Astrocyte (in vitro differentiated cells and primary cell): ENCODE measurements around the gene ADGRB2. TPM values are rescaled to one million over a fixed set of nuclear protein-coding genes. Genes with fewer than 3 reads are reported as not detected.

ENCODE experiments used
- DNase-seq: peaks from one replicate; pipeline ENCODE4 v3.0.0-alpha.2; 2010; ENCODE audit warnings: low read depth
- FAIRE-seq: peaks from 2 replicates; lab custom pipeline; 2011; peaks lifted over from hg19 to GRCh38; lab: Jason Lieb, UNC
- H2AFZ ChIP-seq: 2 replicates; pipeline ENCODE4 v1.6.0; 2012; ENCODE audit warnings: low read depth, low read length, inconsistent platforms
- H3K27ac ChIP-seq: 2 replicates; pipeline ENCODE4 v1.5.1; 2011; ENCODE audit warnings: low read depth, low read length, inconsistent platforms
- H3K27me3 ChIP-seq: 2 replicates; pipeline ENCODE4 v1.6.0; 2011; ENCODE audit warnings: low read length, inconsistent platforms; ENCODE audit not compliant: insufficient read depth
- H3K36me3 ChIP-seq: 2 replicates; pipeline ENCODE4 v1.5.1; 2011; ENCODE audit warnings: low read length, inconsistent platforms; ENCODE audit not compliant: insufficient read depth
- H3K4me1 ChIP-seq: 2 replicates; pipeline ENCODE4 v1.5.1; 2011; ENCODE audit warnings: low read length, inconsistent platforms; ENCODE audit not compliant: insufficient read depth
- H3K4me2 ChIP-seq: 2 replicates; pipeline ENCODE4 v1.6.0; 2012; ENCODE audit warnings: low read length, inconsistent platforms
- H3K4me3 ChIP-seq: 2 replicates; pipeline ENCODE4 v1.5.1; 2011; ENCODE audit warnings: low read depth, mild to moderate bottlenecking, low read length, inconsistent platforms; ENCODE audit not compliant: insufficient read depth
- H3K79me2 ChIP-seq: 2 replicates; pipeline ENCODE4 v1.6.0; 2012; ENCODE audit warnings: mild to moderate bottlenecking, low read length, inconsistent platforms; ENCODE audit not compliant: insufficient read depth
- H3K9ac ChIP-seq: 2 replicates; pipeline ENCODE4 v1.6.0; 2012; ENCODE audit warnings: mild to moderate bottlenecking, low read length, inconsistent platforms
- H3K9me3 ChIP-seq: 2 replicates; pipeline ENCODE4 v1.5.1; 2012; ENCODE audit warnings: low read depth, mild to moderate bottlenecking, low read length, inconsistent platforms; ENCODE audit not compliant: insufficient read depth
- H4K20me1 ChIP-seq: 2 replicates; pipeline ENCODE4 v1.6.0; 2012; ENCODE audit warnings: low read length, inconsistent platforms; ENCODE audit not compliant: insufficient read depth
- H3K27ac Mint-ChIP-seq: one replicate; pipeline ENCODE4 v1.8.0; 2021; ENCODE audit warnings: mild to moderate bottlenecking, mixed read lengths; ENCODE audit not compliant: unreplicated experiment
- H3K27me3 Mint-ChIP-seq: one replicate; pipeline ENCODE4 v1.8.0; 2021; ENCODE audit warnings: low read depth, mixed read lengths; ENCODE audit not compliant: unreplicated experiment
- H3K36me3 Mint-ChIP-seq: one replicate; pipeline ENCODE4 v1.8.0; 2021; ENCODE audit warnings: low read depth, mixed read lengths; ENCODE audit not compliant: unreplicated experiment
- H3K4me1 Mint-ChIP-seq: one replicate; pipeline ENCODE4 v1.8.0; 2021; ENCODE audit warnings: low read depth, mixed read lengths; ENCODE audit not compliant: unreplicated experiment
- H3K4me3 Mint-ChIP-seq: one replicate; pipeline ENCODE4 v1.8.0; 2021; ENCODE audit warnings: mild to moderate bottlenecking, moderate library complexity, mixed read lengths; ENCODE audit not compliant: unreplicated experiment
- H3K9me3 Mint-ChIP-seq: one replicate; pipeline ENCODE4 v1.8.0; 2021; ENCODE audit warnings: mild to moderate bottlenecking, mixed read lengths; ENCODE audit not compliant: unreplicated experiment
- CTCF ChIP-seq: IDR thresholded peaks from 2 replicates; pipeline ENCODE4 v1.5.1; 2011; ENCODE audit warnings: low read depth, mild to moderate bottlenecking, inconsistent platforms, low read length, moderate library complexity; ENCODE audit not compliant: insufficient read depth
- EZH2 ChIP-seq: IDR thresholded peaks from 2 replicates; pipeline ENCODE4 v1.6.1; 2012; ENCODE audit warnings: mild to moderate bottlenecking, low read length, inconsistent platforms; ENCODE audit not compliant: insufficient read depth
- total RNA-seq: library from RNA; stranded (reverse); gene quantifications from 2 replicates; pipeline ENCODE4 v1.2.1, GENCODE V29; 2021

ADGRB2 gene
- total RNA-seq, 1 donor from 2014 or later: 25.8 TPM

DNA sequence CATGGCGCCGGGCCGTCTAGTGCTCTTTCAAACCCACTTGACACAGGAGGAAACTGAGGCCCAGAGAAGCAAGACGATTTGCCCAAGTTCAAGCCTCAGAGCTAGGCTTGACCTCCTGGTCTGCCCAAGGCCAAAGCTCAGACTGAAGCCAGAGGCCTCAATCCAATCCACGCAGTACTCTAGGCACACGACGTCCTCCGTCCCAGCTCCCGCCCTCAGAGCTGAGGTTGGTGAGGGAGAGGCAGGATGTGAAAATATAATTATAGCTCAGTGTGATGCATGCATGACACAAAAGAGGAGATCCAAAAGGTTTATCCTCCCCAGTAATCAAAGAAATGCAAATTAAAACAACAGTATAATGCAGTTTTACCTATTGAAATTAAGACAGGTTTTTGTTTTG, 15.5 kb upstream of the ADGRB2 start:
- H3K27ac Mint-ChIP-seq: no peak overlapping the region
- peaks cover 39% of the 10 kb centered on the region for H3K27me3 Mint-ChIP-seq
- Histone ChIP-seq H3K27ac (no peak overlapping the region), H3K4me3 (no peak overlapping the region), H2AFZ (no peak overlapping the region), H3K36me3 (no peaks in the 10 kb centered on the region), H3K4me2 (no peak overlapping the region), H3K79me2 (no peaks in the 10 kb centered on the region), H3K4me1 (peaks cover 16% of the 10 kb centered on the region), H4K20me1 (no peaks in the 10 kb centered on the region), H3K27me3 (peaks cover 2% of the 10 kb centered on the region), H3K9ac (no peak overlapping the region), H3K9me3 (no peaks in the 10 kb centered on the region)
- no peak for FAIRE-seq
- H3K9me3 Mint-ChIP-seq: no peaks in the 10 kb centered on the region
- H3K4me3 Mint-ChIP-seq: no peak overlapping the region
- TF ChIP-seq EZH2 (no peak), CTCF (no peak)
- H3K36me3 Mint-ChIP-seq: no peaks in the 10 kb centered on the region
- DNase-seq: no peak
- peaks cover 14% of the 10 kb centered on the region for H3K4me1 Mint-ChIP-seq

DNA sequence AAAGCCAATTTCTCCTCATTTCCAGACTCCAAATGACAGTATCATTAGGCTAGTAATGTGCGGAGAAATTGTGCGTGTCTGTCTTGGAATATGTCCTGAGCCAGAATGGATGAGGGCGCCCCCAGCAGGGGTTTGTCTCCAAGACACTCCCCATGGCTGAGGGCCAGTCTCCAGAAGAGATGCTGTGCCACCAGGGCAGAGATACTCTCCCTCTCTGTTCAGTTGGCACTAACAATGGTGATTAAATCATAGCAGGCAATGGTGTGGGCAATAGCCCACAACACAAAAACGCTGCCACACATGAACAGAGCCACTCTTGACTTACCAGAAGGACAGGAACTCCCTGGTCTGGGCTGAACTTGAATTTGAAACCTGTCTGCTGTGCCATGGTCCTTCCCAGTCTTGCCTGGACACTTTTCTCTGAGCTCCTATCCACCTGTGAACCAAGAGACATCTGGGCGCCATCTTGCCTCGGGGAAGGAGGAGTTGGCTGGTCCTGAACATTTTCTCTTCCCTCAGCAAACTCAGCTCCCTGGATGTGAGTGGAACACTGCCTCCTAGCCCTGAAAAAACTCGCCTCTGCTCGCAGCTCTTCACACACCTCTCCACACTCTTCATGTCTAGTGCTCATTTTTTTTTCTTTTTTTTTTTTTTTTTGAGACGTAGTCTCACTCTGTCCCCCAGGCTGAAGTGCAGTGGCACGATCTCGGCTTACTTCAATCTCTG, 14.8 kb upstream of the ADGRB2 start:
- H3K4me3 Mint-ChIP-seq: no peak overlapping the region
- TF ChIP-seq CTCF (no peak), EZH2 (no peak)
- no peak for DNase-seq
- no peak overlapping the region for H2AFZ ChIP-seq
- peaks cover 16% of the 10 kb centered on the region for H3K4me1 ChIP-seq
- H3K27ac Mint-ChIP-seq: no peak overlapping the region
- no peaks in the 10 kb centered on the region for H3K36me3 ChIP-seq
- no peak overlapping the region for H3K27ac ChIP-seq
- no peak overlapping the region for H3K4me3 ChIP-seq
- H3K27me3 ChIP-seq: peaks cover 8% of the 10 kb centered on the region
- H3K79me2 ChIP-seq: no peaks in the 10 kb centered on the region
- peaks cover 14% of the 10 kb centered on the region for H3K4me1 Mint-ChIP-seq
- H3K9me3 ChIP-seq: no peaks in the 10 kb centered on the region
- H3K36me3 Mint-ChIP-seq: peaks cover 1% of the 10 kb centered on the region
- H3K9me3 Mint-ChIP-seq: peaks cover 3% of the 10 kb centered on the region
- H3K9ac ChIP-seq: no peak overlapping the region
- H4K20me1 ChIP-seq: no peaks in the 10 kb centered on the region
- no peak for FAIRE-seq
- H3K4me2 ChIP-seq: no peak overlapping the region
- H3K27me3 Mint-ChIP-seq: peaks cover 46% of the 10 kb centered on the region

DNA sequence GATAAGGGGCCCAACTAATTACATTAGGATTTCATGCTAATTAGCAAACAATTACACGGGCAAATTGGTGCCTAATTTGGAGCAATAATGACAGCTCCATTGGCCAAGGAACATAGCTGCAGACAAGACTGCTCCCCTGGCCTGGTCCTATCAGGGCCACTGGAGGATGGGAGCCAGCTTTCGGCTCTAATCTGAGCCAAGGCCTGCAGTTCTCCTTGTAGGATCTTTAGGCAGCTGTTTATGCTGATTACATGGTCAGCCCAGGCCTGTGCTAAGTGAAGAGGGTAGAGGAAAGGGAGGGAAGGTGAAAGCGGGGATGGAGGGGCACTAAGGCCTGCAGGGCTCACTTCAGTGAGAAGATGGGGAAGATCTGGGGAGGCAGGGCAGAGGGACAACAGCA, 12.4 kb upstream of the ADGRB2 start:
- H3K36me3 ChIP-seq: no peaks in the 10 kb centered on the region
- FAIRE-seq: no peak
- no peak overlapping the region for H2AFZ ChIP-seq
- no peak overlapping the region for H3K27ac ChIP-seq
- Mint-ChIP-seq H3K27me3 (peaks cover 67% of the 10 kb centered on the region), H3K9me3 (peaks cover 5% of the 10 kb centered on the region), H3K27ac (no peak overlapping the region), H3K4me1 (peaks cover 14% of the 10 kb centered on the region), H3K4me3 (peak overlapping the region; percentile 40), H3K36me3 (peaks cover 5% of the 10 kb centered on the region)
- DNase-seq: no peak
- no peaks in the 10 kb centered on the region for H3K9me3 ChIP-seq
- H3K9ac ChIP-seq: no peak overlapping the region
- no peak for TF ChIP-seq CTCF
- no peak for TF ChIP-seq EZH2
- no peak overlapping the region for H3K4me2 ChIP-seq
- peaks cover 13% of the 10 kb centered on the region for H3K4me1 ChIP-seq
- H3K79me2 ChIP-seq: no peaks in the 10 kb centered on the region
- no peaks in the 10 kb centered on the region for H4K20me1 ChIP-seq
- H3K27me3 ChIP-seq: peaks cover 30% of the 10 kb centered on the region
- no peak overlapping the region for H3K4me3 ChIP-seq
